Hepatic stellate cell (primary cell): ENCODE measurements around the gene SF3B2.
A peak's percentile ranks its signal among the peaks of the same experiment; 100 is the strongest.

Source experiments
- DNase-seq: peaks from one replicate; pipeline ENCODE4 v3.0.0; 2011; ENCODE audit warnings: low spot score

SF3B2 gene

DNA sequence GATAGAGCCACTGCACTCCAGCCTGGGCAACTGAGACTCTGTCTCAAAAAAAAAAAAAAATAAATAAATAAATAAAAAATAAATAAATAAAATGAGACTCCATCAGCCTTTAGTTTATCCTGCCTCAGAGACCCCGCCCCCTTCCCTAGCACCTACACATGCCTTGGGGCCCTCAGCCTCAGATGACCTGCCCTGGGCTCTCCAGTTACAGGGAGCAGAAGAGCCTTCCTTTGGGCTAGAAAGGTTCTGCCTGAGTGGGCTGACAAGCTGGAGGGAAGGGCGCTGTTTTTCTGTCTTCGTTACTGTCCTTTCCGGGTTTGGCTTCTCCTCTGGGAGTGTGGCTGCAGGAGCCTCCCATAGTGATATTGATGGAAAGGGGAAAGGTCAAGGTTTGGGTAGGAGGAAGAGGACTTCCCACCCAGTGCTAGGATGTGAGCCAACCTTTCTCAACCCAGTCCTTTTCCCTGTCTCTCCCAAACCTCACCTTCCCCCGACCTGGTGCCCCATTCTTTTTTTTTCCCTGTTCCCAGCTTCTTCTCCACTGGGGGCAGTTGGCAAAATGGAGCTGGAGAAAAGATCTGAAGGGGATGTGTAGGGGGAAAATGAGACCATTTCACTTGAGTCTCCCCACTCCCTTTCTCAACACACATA lies 1.5 kb upstream of the SF3B2 start:
- DNase-seq, result no peak

DNA sequence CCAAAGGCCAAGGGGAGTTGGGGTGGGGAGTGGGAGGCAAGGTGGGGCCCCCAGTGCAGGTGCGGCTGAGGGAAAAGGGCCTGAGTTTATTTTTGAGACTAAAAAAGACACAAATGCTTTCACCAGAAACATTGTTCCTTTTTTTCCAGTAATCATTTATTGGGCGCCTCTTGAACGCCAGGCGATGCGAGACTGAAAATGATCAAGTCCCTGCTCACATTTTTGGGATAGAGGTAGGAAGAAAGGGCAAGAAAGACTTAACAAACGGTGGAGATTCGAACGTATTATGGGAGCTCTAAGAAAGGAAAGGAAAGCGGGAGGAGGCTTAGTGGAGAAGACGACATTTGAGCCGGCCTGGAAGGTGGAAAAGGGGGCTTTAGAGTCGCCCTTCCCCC lies 796 bp upstream of the SF3B2 start:
- DNase-seq, result no peak

DNA sequence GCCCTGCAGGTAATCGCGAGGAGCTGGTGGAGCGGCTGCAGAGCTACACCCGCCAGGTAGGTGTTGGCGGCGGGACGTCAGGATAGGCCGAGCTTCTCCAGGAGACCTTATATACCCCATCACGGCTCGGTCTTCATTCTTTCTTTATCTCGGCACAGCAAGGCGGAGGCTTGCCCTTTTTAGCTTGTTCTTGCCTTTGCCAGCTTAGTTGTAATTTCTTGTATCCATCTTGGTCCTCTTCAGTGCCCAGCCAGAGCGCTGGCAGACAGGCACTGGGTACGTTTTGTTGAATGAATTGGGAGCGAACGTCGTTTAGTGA lies 459 bp downstream of the SF3B2 start:
- DNase-seq, result no peak

- DNase-seq, result no peak
These were observed 2.9 kb downstream of the SF3B2 start for GRCh38 chr11:66055021-66055420.

DNA sequence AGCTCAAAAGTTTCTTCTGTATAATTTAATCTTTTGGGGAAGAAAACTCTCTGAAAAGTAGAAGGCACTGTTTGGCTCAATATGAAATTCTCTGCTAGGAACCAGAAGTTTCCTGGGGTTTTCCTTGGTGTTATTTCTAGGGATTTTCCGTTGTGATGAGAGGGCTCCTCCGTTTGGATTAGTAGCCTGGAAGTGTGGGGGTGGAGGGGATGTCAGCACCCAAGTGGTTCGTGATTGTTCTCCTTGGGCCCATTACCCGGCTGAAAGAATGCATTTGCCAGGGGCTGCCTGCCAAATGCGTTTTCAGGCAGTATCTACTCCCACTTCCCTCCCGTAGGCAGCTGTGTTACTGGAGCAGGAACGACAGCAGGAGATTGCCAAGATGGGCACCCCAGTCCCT lies 4.3 kb downstream of the SF3B2 start:
- DNase-seq, result no peak

- DNase-seq, result no peak
These were observed 8.0 kb downstream of the SF3B2 start for GRCh38 chr11:66059966-66060680.

GRCh38 chr11:66061268-66061667 lies 9.1 kb downstream of the SF3B2 start:
- DNase-seq, result no peak

DNA sequence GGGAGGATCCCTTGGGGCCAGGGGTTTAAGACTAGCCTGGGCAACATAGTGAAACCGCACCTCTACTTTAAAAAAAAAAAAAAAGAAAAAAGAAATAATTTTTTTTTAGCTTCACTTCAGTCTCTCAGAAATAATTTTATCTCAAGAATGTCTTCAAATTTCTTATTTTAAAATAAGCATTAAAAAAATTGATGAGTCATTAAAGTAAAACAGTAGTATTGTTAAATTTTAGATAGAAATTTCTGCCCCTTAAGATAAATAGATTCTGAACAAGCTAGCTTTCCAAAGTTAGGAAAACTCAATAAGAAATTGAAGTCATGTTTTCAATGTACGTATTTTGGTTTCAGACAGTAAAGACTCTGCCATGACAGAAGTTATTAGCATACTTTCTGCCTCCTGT lies 10.2 kb downstream of the SF3B2 start:
- DNase-seq, result no peak

DNA sequence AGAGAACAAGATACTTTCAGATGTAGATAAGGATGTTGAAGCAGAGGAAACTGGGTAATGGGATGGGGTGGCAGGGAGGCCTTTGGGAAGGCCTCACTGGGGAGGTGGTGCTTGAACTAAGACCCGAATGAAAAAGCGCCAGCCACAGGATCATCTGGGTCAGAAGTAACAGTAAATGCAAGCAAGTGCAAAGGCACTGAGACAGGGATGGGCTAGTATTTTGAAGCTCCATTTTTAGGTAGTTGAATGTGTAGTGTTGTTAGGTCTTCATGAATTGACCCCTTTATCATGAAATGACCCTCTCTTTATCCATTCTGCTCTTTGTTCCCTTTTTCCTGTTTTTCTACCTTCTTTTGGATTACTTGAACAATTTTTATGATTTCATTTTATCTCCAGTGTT lies 11.7 kb downstream of the SF3B2 start:
- no peak for DNase-seq

- no peak for DNase-seq
These were observed 12.4 kb downstream of the SF3B2 start for GRCh38 chr11:66064571-66064970.

DNA sequence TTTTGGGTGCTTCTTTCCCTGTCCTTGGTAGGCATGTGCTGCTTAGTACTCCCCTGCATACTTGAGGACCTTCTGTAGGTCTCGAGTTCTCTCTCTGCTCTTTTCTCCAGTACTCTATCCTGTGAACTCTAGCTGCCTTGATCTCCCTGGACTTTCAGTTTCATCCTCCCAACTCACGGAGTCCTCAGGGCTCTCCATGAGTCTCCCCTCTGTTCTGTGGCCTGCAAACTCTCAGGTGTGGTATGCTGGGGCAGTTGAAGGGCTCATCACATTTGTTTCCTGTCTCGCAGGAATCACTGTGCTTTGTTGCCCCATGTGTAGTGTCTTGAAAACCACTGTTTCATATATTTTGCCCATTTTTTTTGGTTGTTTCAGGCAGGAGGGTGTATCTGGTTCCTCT lies 14.6 kb downstream of the SF3B2 start:
- DNase-seq, result no peak

- DNase-seq, result no peak
These were observed 15.5 kb downstream of the SF3B2 start for GRCh38 chr11:66067640-66068039.

DNA sequence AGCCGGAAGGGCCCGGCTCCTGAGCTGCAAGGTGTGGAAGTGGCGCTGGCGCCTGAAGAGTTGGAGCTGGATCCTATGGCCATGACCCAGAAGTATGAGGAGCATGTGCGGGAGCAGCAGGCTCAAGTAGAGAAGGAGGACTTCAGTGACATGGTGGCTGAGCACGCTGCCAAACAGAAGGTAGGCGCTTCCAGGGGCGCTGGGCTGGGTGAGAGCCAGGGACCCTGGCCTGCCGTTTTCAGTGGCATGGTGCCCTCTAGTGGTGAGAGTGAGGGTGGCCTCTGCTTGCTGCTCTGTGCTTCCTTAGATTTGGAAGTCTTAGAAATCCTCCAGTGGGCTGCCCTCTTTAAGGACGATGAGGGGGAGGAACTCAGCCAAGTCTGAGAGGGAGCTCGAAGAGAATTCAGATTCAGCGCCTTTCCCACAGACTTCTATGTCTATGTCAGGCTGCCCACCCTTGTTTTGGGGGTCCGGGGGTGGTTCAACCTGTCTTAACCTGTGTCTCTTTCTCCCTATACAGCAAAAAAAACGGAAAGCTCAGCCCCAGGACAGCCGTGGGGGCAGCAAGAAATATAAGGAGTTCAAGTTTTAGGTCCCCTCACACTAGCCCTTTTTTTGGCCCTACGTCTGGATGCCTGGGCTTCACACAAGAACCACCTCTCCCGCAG lies 16.1 kb downstream of the SF3B2 start:
- DNase-seq, result peak; percentile 71

DNA sequence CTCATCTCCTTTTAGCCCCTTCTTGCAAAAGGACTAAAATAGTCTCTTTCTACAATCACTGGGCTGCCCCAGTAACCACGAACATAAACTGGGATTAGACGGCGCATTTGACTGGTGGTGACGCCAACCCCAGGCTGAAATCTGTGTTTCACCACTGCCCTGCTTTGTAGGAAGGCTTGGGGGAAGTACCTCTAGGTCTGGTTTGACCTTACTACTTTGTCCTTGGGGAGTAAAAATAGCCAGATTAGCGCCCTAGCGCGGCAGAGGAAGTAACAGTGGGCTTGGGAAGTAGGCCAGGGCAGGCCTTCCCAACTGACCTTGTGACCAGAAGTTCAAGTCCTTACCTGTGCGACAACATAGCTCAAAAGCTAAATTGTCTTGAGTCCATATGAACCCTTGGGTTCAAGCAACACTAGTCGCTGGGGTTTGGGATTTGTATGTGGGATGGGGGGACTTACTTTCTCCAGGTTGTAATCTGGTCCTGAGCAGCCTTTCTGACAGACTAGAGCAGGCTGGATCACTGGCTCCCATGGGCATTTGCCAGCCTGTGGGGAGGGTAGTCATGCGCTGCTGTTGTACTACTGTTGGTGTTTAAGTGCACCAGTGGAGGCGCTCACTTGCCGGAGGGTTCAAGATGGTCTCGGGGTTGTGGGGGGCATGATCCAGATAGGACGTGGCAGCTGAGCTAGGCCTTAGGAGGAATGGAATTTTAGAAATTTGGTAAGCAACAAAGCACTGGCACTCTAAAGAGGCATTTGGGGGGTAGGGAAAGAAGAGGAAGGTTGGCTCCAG lies 17.0 kb downstream of the SF3B2 start:
- DNase-seq, result peak; percentile 67

GRCh38 chr11:66069715-66070603 lies 17.8 kb downstream of the SF3B2 start, which contains the start of gene PACS1:
PACS1 (plus strand) TSS chr11:66070272; CDS start chr11:66070487, 215 bp downstream.
- peak; percentile 89 for DNase-seq

GRCh38 chr11:66070604-66071380 lies 18.6 kb downstream of the SF3B2 start:
- DNase-seq, result peak; percentile 41

GRCh38 chr11:66071381-66071801 lies 19.2 kb downstream of the SF3B2 start:
- DNase-seq, result no peak

DNA sequence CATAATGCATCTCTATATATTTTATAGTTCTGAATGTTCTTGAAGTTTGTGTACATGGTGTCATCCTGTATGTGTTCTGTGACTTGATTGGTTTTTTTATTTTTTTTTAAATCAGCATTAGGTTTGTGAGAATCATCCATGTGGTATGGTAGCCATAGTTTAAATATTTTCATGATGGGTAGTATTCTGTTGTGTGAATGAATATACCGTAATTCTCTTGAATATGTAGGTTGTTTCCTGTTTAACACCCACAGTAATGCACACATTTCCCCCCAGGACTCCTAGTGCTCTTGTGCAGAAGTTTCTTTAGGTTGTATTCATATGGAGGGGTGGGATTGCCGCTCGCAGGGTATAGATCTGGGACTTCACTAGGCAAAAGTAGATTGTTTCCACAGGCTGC lies 19.9 kb downstream of the SF3B2 start:
- no peak for DNase-seq

DNA sequence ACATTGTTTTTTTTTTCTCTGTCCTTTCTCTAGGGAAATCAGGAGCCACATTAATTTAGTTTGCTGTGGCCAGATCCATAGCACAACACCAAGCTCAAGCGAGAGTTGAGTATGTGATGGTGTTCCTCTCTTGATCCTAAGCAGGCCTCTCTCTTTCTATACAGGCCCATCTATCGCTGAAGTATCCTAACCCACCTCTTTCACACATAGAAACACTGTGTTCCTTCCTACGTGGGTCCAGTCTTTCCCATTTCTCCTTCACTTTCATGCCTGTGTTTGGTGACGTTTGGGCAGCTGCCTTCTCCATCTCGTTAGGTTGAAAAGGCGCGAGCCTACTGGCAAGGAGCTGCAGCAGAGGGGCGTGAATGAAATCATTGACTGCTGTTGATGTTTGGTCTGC lies 20.4 kb downstream of the SF3B2 start:
- no peak for DNase-seq

DNA sequence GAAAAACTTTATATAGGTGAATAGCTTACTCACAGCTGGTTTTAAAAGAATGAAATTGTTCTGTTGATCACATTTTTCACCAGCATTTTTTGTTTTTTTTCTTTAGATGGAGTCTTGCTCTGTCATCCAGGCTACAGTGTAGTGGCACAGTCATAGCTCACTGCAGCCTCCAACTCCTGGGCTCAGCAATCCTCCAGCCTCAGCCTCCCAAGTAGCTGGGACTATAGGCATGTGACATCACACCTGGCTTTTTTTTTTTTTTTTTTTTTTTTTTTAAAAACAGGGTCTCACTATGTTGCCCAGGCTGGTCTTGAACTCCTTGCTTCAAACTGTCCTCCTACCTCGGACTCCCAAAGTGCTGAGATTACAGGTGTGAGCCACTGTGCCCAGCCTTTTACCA lies 21.5 kb downstream of the SF3B2 start:
- DNase-seq, result no peak

DNA sequence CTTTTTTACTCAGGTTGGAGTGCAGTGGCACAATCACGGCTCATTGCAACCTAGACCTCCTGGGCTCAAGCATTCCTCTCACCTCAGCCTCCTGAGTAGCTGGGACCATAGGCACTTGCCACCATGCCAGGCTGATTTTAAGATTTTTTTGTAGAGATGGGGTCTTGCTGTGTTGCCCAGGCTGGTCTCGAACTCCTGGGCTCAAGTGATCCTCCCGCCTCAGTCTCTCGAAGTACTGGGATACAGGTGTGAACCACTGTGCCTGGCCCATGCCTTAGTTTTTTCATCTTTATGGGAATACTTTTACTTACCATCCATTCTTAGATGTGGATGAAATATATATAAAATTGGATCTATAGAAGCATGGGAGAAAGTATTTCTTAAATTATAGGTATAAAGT lies 23.1 kb downstream of the SF3B2 start:
- DNase-seq, result no peak
